ENCODE measurements around the gene MTCL1.

The MTCL1 gene

DNA sequence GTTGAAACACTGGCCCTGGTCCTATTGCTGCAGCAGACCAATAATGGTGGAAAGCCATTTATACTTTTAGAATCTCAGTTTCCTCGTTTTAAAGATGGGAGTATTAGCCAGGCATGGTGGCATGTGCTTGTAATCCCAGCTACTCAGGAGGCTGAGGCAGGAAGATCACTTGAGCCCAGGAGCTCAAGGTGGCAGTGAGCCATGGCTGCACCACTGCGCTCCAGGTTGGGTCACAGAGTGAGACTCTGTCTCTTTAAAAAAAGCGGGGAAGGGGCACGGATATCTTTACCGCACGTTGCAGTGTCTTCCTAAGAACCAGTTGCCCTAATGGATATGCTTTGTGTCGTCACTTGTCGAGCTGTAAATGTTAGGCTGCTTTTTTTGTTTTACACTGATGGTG lies 8.3 kb downstream of the MTCL1 start:
- DNase-seq (ENCODE audit: low spot score) = no peak

DNA sequence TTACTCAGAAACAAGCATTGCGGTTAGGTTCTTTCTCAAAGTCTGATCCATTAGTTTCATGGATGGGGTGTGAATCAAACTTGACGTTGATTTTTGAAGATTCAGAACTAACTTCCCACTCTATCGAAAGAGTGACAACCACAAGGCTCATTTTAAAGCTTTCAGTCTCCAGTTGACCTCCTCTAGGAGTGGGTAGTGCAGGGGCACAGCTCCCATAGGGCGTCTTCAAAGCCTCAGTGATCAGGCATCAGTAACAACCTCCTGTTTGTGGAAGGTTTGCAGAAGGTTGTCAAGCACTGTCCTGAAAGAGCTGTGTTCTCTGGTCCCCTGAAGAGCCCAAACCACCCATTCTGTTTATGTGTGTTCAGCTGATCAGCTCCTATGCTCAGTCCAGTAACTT lies 10.2 kb downstream of the MTCL1 start:
- DNase-seq (ENCODE audit: low spot score) = no peak

DNA sequence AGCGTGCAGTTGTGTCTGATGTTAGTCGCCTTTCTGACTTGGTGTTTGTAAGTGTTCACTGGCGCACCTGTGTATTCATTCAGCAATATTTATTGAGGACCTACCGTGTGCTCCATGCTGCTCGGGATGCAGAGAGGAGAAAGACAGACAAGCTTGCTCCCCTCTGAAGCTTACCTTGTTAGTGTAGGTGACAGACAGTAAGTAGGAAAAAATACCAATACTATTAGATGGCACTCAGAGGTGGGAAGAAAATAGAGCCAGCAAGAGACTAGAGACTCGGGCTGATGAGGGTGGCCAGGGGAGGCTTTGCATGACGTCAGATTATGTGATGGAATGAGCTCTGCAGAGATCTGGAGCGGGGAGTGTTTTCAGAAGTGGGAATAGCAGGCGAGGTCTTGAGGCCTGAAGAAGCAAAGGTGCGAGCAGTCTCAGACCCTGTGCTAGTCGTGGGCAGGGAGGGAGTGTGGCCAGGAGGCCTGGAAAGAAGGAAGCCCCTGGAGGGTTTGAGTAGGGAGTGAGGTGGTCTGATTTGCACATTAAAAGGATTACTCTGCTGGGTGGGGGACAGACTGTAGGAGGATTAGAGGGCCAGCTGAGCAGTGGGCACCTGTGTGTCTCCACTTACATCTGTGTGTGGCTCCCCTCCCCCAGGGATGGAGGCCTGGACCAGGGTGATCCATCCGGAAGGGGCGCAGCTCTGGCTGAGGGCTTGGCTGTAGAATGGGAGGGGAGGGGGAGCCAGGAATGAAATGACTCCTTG lies 11.8 kb downstream of the MTCL1 start:
- DNase-seq (ENCODE audit: low spot score) = no peak

DNA sequence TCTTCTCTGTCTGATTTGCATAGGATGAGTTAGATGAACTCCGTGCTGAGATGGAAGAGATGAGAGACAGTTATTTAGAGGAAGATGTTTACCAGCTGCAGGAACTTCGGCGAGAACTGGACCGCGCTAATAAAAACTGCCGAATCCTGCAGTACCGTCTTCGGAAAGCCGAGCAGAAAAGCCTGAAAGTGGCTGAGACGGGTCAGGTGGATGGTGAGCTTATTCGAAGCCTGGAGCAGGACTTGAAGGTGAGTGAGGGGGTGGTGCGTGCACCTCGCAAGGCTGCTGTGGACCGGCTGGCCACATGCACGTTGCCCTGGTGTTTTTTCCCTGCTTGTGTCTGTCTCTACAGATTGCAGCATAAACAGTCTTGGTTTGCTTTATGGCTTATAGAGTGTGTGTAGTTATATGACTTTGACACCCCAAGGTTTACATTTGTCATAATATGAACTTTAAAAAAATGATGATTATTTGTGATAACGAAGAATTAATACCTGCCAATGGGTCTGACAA lies 13.1 kb downstream of the MTCL1 start:
- no peak for DNase-seq (ENCODE audit: low spot score)

DNA sequence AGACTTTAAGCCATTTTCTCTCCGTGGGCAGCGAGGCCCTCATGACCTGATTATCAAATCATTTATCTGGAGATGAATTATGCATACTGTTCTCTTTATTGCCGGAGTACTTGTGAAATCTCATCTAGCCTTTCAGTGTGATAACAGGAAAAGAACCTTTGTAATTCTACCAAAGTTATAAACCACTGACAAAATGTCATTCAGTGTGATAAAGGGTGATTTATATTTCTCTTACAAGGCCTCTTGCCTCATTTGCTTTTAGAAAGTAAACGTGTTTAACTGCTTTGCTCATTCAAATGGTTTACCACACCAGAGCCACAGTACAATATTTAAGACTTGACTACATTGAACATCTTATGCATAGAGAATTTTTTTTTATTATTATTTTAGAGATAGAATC lies 13.8 kb downstream of the MTCL1 start:
- no peak for DNase-seq (ENCODE audit: low spot score)

DNA sequence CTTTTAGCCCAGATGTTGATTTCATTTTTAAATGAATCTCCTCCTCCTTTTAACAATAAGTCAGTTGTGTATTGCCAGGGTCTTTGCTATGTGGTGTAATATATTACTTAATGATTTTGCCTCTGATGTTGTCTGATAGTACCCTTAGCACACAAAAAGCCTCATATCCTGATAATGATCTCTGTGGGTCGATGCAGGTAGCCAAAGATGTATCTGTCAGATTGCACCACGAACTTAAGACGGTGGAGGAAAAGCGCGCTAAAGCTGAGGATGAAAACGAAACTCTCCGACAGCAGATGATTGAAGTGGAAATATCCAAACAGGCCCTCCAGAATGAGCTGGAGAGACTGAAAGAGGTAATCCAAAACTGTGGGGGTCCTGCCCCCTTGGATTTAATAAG lies 14.8 kb downstream of the MTCL1 start:
- DNase-seq (ENCODE audit: low spot score) = no peak

DNA sequence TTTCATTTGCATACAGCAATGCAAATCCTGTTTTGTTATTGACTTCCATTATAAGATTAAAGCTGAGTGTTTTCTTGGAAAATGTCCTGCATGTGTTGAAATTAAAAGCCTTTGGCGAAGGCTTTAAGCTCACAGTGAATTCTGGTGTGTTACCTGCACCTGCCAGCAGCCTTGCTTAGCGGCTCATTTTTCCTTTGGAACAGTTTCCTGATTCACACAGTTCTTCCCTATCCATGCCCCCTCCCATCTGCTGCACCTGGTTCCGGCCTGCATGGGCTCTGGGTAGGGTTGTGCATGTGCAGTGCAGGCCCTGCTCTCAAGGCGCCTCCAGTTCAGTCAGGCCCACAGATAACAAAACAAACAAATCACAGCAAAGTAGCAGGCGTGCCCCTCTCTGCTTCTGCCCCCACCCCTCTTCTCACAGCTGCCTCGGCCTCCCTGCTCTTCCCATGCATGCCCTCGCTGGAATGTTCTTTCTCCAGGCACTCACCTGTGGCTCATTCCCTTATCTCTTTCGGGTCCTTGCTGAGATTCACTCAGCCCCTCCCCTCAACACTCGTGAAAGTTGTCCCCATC lies 15.8 kb downstream of the MTCL1 start:
- DNase-seq (ENCODE audit: low spot score) = no peak

DNA sequence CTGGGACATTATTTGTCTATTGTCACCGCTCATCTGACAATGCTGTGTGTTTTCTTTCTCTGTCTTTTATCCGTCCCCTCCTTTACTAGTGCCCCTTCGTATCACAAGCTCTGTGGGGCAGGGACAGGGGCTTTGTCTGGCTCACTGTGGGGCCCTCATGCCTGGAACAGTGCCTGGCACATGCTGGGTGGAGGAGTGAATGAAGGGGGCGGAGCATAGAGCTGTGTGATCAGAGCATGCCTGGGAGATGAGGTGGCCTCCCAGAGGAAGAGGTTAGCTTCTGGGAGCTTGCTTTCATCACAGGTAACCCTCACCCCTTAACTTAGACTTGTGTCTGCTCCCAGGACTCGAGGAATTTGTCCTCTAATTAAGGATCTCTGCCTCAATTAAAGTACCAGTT lies 16.4 kb downstream of the MTCL1 start:
- DNase-seq (ENCODE audit: low spot score) = no peak

DNA sequence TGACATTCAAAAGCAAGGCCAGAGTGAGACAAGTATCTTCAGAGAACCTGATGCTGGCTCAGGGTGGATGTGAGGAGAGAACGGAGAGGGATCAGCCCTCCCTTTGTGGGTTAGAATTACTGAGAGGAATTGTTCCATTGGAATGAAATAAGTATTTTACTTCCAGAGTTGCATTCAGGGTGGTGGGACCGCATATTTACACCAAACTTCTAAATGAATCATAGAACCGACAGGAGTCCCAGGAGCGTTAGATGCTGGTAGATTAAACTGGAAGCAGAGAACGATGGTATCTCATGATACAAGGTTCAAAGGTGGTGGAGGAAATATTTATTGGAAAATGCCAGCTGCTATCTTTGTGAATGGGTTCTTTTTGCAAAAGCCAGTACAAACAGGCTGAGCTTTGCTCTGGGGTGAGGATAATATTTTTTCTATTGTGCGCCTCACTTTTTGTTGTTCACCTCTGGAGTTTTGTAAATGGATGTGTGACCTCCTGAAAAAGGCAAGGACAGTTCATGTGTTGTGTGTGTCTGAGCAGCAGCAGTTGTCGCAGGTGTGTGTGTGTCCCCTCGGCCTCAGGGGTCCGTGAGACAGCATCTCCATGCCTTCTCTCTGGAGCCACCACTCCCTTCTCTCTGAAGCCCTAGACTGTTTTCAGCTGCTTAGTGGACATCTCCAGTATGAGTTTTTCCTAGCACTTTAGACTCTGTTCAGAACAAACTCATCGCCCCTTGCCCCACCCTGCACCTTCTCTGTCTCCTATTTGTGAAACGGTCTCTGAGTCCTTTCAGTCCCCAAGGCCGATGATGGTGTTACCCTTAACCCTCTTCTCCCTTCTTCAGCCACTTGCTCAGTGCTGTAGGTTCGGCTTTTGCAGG lies 17.8 kb downstream of the MTCL1 start:
- no peak for DNase-seq (ENCODE audit: low spot score)

DNA sequence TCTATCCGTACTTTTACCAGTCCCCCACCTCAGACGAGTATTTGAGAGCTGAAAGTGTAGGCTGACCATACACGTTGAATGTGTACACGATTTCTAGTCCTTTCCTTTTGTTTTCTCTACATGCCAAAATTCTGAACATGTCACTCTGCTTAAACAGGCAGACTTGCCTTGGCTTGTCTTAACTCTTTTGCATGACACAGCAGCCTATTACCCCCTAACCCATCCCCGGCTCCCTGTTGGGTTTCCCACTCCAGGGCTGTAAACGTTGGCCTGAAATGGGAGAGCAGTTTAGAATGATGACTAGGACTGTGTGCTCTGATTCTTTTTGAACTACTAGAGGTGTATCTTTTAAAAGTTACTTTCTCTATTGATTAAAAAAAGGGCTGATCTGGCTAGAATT lies 19.1 kb downstream of the MTCL1 start:
- no peak for DNase-seq (ENCODE audit: low spot score)

DNA sequence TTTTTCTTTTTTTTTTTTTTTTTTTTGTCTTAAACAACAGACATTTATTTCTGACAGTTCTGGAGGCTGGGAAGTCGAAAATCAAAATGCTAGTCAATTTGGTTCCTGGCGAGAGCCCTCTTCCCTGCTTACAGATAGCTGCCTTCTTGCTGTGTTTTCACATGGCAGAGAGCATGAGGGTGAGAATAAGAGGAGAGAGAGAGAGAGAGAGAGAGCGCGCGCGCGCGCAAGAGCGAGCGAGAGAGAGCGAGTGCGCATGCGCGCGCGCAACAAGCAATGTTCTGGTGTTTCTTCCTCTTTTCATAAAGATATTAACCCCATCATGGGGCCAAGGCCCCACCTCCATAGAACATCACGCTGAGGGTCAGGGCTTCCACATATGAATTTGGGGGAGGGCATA lies 20.9 kb downstream of the MTCL1 start:
- DNase-seq (ENCODE audit: low spot score) = no peak

DNA sequence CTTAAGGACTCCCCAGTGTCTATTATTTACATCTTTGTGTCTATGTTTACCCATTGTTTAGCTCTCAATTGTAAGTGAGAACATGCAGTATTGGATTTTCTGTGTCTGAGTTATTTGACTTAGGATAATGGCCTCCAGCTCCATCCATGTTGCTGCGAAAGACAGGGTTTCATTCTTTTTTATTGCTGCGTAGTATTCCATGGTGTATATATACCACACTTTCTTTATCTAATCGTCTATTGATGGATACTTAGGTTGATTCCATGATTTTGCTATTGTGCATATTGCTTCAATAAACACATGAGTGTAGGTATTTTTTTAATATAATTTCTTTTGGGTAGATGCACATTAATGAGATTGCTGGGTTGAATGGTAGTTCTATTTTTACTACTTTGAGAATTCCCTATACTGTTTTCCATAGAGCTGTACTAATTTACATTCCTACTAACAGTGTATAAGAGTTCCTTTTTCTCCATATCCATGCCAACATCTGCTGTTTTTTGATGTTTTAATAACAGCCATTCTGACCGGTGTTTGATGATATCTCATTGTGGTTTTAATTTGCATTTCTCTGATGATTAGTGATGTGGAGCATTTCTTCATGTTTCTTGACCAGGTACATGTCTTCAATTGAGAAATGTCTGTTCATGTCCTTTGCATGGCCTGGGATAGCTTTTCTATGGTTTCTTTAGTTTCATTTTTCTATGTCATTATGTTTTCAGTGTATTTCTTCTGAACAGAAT lies 21.8 kb downstream of the MTCL1 start:
- no peak for DNase-seq (ENCODE audit: low spot score)

DNA sequence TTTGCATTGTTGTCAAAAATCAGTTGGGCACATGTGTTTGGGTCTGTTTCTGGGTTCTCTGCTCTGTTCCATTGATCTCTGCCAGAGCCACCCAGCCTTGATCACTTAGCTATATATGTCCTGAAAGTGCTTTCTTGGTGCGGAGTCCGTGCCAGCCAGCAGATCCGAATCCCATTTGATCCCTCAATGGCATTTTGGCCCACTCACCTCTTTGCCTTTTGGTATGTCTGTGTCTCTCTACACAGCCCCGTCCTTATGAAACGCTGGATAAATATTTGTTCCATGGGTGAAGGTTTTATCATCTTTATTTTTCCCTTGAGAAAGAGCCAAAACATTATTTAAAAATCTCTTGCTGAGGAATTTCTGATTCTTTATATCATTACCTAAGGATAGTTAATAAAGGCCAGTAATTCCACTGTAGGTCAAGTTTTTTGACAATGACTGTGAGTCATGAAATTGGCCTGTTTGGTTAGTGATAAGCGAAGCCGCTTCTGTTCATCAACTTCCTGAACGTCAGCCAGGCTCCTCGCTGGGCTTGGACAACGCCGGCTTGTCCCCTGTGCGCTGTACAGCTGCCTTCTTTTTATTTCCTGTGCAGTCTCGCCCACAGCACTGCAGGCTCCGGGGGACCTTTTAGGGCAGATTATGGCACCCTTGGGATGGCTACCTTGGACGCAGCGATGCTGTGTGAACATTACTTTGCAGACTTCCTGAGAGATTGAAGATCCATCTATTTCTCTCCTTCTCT lies 24.9 kb downstream of the MTCL1 start:
- no peak for DNase-seq (ENCODE audit: low spot score)

DNA sequence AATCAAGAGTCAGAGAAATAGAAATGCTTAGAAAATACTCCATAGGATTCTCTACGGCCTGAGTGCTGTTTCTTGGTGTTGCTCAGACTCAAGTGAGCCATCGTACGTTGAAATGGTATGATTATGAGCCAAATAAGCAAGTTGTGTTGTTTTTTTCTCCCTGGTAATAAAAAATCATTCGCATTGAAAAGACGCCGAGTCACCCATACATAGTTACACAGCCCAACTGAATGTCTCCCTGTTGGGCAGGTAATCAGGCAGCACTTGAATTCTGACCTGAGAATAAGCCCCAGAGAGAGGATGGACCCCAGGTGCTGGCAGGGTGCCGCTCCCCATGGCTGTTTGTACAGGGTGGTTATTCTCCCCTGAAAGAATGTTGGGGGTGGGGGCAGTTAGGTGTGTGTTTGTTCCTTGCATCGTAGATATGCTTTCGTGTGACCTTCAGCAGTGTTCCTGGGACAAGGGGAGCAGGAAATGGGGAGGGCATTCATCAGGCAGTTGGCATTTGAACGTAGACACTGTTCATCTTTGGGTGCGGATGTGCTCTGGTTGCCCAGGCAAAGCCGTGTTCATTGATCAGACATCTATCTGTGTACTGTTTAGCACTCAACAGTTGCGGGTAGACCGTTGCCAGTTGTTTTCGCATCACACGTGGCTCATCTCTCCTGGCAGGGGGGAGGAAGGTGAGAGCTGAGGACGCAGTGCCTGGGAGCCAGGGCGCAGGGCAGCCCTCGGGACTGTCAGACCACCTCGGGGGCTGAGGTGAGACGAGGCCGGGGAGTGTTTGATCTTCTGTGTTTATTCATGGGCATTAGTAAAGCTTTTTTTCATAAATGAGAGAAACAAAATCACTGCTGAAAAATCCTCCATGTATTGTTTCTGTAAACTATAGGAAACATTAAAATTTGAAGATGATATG lies 27.3 kb downstream of the MTCL1 start:
- DNase-seq (ENCODE audit: low spot score) = no peak

DNA sequence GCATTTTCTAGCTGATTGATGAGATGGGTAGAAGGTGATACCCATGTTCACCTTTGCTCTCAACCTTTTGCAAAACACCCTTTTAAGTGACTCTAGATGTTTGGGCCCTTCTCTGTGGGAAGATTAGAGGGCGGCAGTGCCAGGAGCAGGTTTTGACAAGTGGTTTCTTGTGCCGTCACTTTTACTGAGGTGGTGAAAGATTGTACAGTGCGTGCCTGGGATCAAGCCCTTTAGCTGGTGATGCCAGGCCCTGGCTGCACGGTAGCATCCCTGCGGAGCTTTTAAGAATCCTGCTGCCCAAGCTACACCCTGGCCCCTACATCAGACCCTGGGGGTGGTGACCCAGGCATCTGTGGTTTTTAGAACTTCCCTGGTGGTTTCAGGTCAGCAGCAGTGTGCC lies 29.1 kb downstream of the MTCL1 start:
- DNase-seq (ENCODE audit: low spot score) = no peak

DNA sequence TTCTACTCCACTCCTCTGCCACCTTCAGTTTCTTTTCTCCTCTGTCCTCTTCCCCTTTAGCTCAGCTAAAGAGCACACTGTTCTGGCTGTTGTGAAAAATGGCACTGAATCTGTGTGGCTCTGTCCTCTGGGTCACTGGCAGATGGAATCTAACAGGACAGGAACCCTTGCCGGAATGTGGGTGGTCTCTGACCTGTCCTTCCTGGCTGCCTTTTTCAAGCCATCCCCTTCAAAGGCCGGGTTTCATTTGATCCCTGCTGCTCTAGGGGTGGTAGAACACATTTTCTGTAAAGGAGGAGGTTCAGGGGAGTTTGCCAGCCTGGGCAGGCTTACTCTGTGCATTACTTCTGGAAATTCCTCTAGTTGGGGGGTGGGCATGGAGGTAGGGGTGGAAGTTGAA lies 29.9 kb downstream of the MTCL1 start:
- DNase-seq (ENCODE audit: low spot score) = no peak

DNA sequence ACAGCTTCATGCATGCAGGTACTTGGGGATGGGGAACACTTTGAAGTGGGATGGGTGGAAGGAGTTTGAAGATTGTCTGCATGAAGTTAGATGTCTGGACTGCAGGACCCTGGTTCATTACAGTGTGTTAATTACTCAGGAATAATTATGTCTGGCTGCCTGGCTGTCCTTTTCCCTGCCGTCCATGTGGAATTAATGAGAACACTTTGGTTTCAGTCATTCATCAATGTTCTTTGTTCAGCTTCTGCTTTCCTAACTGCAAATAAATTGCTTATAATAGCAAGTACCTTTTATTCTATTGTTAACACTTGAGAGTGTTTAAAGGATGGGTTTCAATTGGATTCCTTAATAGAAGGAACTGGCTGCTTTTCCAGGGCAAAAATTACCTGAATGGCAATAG lies 35.8 kb downstream of the MTCL1 start:
- DNase-seq (ENCODE audit: low spot score) = no peak

DNA sequence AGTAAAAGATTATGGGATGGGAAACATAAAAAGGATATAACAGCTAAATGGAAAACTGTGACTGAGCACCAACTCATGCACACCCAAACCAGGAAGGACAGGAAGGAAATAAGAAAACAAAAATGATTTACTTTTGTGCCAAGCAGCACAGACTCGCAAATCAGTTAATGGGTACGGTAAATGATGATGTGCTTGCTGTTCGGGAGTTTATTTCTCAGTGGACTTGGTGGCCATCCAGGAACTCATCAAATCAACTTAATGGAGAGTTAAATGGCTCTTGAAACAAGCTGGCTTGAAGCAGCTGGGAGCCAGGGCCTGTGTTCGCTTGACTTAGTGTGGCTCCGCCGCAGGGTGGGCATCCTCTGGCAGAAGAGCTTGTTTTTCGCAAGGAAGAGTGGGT lies 36.2 kb downstream of the MTCL1 start:
- DNase-seq (ENCODE audit: low spot score) = no peak

DNA sequence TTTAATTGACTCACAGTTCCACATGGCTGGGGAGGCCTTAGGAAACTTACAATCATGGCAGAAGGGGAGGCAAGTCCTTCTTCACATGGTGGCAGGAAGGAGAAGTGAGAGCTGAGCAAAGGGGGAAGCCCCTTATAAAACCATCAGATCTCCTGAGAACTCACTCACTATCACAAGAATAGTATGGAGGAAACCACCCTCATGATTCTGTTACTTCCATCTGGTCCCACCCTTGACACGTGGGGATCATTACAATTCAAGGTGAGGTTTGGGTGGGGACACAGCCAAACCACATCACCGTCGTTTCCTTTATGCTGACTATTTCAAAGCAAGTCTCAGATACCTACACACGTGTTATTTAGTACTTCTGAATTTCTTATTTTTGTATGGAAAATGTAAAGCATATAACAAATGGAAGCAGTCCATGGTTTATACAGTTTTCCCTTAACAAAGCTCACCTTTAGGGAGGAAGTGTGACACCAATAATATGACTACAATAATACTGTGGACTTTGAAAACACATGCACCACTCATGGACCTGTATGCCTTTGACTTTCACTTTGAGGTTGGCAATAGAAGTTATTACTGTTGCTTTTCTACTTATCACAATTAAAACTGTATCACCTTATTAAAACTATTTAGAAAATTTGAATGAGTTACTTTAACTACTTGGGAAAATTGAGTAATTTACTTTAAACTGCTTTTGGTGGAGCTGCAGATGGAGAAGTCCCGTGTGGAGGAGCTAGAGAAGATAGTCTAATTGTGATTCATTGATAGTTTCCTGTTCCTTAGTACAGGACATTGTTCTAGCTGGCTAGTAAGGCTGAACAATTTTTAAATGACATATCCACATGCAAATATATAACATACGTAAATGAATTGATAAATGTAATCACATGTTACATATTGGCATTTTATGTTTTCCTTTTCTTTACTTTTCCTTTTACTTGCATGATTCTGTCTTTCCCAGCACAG lies 37.3 kb downstream of the MTCL1 start:
- peak; percentile 19 for DNase-seq (ENCODE audit: low spot score)

All from CD4-positive, alpha-beta T cell treated with Interleukin-15 for 4 hours (primary cell).